Left cardiac atrium (tissue), 4 donors: ENCODE data around the gene DDB1. TPM values are rescaled to one million over a fixed set of nuclear protein-coding genes. Genes with fewer than 3 reads are reported as not detected.

Experiments
- ATAC-seq, 2 donors: fragments of 200-7000 bp; cut with Tn5 transposase; one replicate each; pipeline ENCODE4 v1.9.1; 2020; ENCODE audit warnings: mild to moderate bottlenecking in 2 of 2, moderate library complexity in 2 of 2
- DNase-seq: peaks from one replicate; pipeline ENCODE4 v3.0.0-alpha.2; 2020
- intact Hi-C, 2 donors: fragments of 100-400 bp; cut with DNase I; formaldehyde crosslinking; loops; one replicate each; pipeline versions ENCODE4 v1.14.1 to v1.15.1; 2022 to 2023
- total RNA-seq, 2 donors: library from RNA; stranded (reverse); fragmentation: NEBNext Ultra II Directional; extraction: Animal tissue kit (Norgen Biotek cat#: 25700); gene quantifications; one replicate each; pipeline ENCODE4 v1.2.1, GENCODE V29; 2021
- donor health status: DM: no; HTN: yes; CAD: no.
- donor health status: DM: no; HTN: yes; CAD: no; lungs with severe emphysema.
- donor health status: DM: yes; HTN: yes; CAD: no.
- donor health status: Dilated cardiomyopathy.

DDB1 gene
- total RNA-seq, 2 donors from 2014 or later, result 107 to 136 TPM

GRCh38 chr11:61278001-61278470 lies 54.9 kb downstream of the DDB1 start:
- ATAC-seq, result no peak
- DNase-seq, result no peak
- intact Hi-C loops, result no loop called here

- DNase-seq (no peak), ATAC-seq (no peak)
- intact Hi-C loops, result no loop called here
Measured at GRCh38 chr11:61277186-61278000, 55.5 kb downstream of the DDB1 start.

GRCh38 chr11:61275191-61275590 lies 57.7 kb downstream of the DDB1 start:
- intact Hi-C loops, result no loop called here
- ATAC-seq (no peak), DNase-seq (no peak)

GRCh38 chr11:61274084-61274483 lies 58.8 kb downstream of the DDB1 start:
- no peak for ATAC-seq
- DNase-seq, result no peak
- intact Hi-C loops, result no loop called here

- peak in 1 of 2 donors; percentile 25 for ATAC-seq
- DNase-seq, result no peak
Measured at GRCh38 chr11:61273178-61274078, 59.5 kb downstream of the DDB1 start.

GRCh38 chr11:61272731-61273130 lies 60.2 kb downstream of the DDB1 start:
- ATAC-seq (no peak), DNase-seq (no peak)
- intact Hi-C loops, result no loop called here

More at GRCh38 chr11:61273178-61274078, 59.5 kb downstream of the DDB1 start:
- intact Hi-C loops, result no loop called here

- DNase-seq, result no peak
- ATAC-seq, result no peak
Measured at GRCh38 chr11:61270354-61271076, 62.4 kb downstream of the DDB1 start.

DNA sequence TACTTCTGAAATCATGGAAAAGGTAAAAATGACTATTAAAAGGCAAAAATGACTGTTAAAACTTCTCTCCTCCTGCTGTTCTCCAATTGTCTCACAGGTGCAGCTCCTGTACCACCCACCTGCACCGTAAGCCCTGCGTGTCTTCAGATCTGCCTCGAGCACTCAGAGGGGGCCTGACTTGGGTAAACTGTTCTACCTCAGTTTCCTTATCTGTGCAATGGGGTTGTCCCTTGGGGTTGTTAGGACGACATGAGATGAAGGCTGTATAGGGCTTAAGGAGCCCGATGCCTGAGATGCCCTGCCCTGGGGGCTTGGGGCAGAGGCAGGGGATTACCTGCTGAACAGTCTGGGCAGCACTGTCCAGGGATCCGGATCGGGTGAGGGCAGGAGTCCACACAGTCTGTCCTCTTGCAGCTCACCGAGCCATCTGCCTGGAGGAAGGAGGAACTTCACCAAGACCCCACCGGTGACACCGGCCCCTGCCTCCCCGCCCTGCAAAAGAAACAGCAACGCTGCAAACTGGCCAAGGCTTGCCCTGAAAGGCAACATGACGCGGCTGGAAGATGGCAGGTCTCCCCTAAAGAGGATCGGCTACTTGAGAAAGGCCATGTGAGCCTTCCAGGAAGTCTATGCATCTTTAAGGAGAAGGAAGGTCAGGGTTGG lies 64.2 kb downstream of the DDB1 start:
- ATAC-seq (no peak), DNase-seq (no peak)
- intact Hi-C loops, result no loop called here

More at GRCh38 chr11:61270354-61271076, 62.4 kb downstream of the DDB1 start:
- intact Hi-C loops, result no loop called here

DNA sequence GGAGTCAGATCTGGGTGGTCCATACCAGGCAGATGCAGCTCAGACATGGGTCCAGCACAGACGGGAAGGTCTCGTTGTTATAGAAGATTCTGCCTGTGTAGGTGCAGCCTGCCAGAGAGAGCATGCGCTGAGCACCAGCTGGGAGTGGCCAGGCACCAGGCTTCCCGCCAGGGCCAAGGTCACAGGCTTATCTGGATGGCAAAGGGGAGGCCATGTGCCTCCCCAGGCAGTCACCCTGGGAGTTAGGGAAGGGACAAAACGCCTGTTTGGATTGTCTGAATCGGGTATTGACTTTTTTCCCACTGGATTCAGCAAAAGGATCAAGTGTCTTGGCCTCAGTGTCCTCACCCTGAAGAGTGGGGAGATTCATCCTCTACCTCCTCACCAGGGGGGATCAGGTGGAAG lies 65.5 kb downstream of the DDB1 start:
- no peak for DNase-seq
- ATAC-seq, result no peak
- intact Hi-C loops, result no loop called here

DNA sequence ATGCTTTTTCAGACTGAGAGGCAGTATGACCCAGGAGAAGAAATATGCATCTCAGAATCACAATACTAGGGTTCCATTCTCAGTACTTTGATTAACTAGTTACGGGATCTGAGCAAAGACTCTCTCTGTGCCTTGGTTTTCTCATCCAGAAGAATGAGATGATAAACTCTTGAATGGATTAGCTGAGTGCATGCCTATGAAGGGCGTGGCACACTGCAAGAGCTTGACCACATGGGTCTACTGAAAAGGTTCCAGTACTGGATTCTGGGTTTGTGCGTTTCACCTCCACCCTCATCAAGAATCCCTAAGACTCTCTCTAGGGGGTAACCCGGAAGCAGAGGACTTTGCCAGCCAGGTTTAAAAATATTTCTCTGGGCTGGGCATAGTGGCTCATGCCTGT lies 66.3 kb downstream of the DDB1 start:
- intact Hi-C loops, result no loop called here
- ATAC-seq, result no peak
- DNase-seq, result no peak

DNA sequence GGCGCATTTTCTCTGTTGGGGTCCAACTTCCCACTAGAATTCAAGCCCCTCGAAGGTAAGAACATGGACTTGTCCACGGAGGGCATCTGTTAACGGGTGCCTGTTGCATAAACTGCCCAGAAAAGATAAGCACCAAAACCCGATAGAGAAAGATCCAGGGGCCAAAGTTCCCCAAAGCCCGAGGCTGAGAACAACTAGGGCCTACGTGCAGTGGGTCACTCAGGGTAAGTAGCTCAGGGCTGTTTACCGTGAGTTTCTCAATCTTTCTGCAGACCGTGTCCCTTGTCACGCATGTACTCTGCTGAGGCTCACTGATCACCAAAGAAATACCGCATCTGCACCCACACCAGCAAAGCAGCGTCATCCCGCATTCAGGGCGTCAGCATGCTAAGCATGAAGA lies 67.5 kb downstream of the DDB1 start:
- ATAC-seq (no peak), DNase-seq (no peak)
- intact Hi-C loops, result no loop called here

DNA sequence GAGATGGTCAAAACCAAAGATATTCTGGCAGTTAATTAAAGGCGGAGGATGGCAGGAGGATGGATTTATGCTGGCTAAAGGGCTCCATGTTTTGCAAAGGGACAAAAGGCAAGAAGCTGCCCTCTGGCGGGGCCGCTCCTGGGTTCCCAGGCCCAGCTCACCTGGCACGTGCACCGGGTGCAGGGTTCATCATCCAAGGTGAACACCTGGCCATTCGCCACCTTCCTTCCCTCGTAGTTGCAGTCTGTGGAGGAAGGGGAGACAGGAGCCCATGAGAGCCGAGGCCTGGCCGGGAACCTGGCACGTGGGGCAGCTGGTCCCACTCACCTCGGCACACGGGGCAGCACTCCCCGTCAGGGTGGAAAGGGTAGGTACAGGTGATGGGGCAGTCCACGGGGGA lies 68.1 kb downstream of the DDB1 start:
- ATAC-seq (no peak), DNase-seq (no peak)
- intact Hi-C loops, result no loop called here

- no peak for ATAC-seq
- no peak for DNase-seq
- intact Hi-C loops, result no loop called here
Measured at GRCh38 chr11:61264371-61264770, 68.5 kb downstream of the DDB1 start.

GRCh38 chr11:61259363-61259762 lies 73.5 kb downstream of the DDB1 start:
- intact Hi-C loops, result loop anchor here in 1 of 2 donors (5.0 kb wide), 1 partner anchor 128 kb away; no protein-coding TSS in a partner anchor
- DNase-seq (no peak), ATAC-seq (no peak)

- no peak for ATAC-seq
- DNase-seq, result no peak
- intact Hi-C loops, result loop anchor here in 1 of 2 donors (5.0 kb wide), 1 partner anchor 129 kb away; no protein-coding TSS in a partner anchor
Measured at GRCh38 chr11:61258546-61258945, 74.4 kb downstream of the DDB1 start.

- ATAC-seq (no peak), DNase-seq (no peak)
- intact Hi-C loops, result loop anchor here in 1 of 2 donors (5.0 kb wide), 1 partner anchor 130 kb away; no protein-coding TSS in a partner anchor
Measured at GRCh38 chr11:61256710-61257482, 76.0 kb downstream of the DDB1 start.

DNA sequence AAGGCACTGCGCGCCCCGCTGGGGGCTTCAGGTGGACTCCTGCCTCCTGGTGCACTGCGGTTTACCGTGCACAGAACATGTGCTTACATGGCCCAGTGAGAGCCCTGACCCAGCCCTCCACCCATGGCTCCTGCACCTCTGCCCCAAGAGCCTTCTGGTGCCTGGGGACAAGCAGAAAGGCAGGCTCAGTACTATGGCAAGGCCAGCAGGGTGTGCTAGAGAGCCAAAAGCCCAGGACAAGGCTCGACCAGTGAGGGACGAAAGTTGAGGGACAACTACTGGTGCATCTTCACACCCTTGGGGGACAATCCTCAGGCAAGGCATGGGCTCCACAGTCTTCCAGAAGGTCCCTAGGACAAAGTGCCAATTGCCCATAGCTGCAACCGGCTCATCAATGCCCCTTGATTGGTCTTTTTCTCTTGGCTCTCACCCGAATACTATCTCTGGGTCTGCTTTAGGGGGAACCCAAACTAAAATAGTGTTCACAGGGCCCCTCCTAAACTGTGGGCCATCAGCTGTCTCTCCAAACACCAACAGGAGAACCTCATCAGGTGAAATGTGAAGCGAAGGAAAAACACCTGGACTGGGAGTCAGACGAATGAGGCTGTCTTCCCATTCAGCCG lies 78.4 kb downstream of the DDB1 start:
- peak; percentile 64 to 73 for ATAC-seq
- peak; percentile 51 for DNase-seq
- intact Hi-C loops, result loop anchor here in 1 of 2 donors (5.0 kb wide), 1 partner anchor 133 kb away; no protein-coding TSS in a partner anchor
